GM12878 (cell line): ENCODE data around the gene PLA2G6.

Source experiments
- CBFB ChIP-seq: IDR thresholded peaks from 2 replicates; pipeline ENCODE4 v1.6.1; 2016; ENCODE audit warnings: antibody characterized with exemption, low read depth
- CEBPB ChIP-seq, 2 experiments: fragments of 150-350 bp in 1 of 2; IDR thresholded peaks; 2 replicates each; pipeline ENCODE4 v1.6.1; 2012 to 2014; ENCODE audit warnings: low read depth in 2 of 2, low read length in 2 of 2, borderline replicate concordance in 1 of 2, inconsistent platforms in 1 of 2
- EP300 ChIP-seq, 2 experiments: fragments of 150-350 bp in 1 of 2; IDR thresholded peaks; 2 replicates each; pipeline ENCODE4 v1.6.1; 2011 to 2012; ENCODE audit warnings: low read depth in 2 of 2, low read length in 2 of 2, borderline replicate concordance in 1 of 2, improper control_type of control experiment in 1 of 2, inconsistent platforms in 1 of 2; ENCODE audit not compliant: control insufficient read depth in 1 of 2
- ESRRA ChIP-seq: IDR thresholded peaks from 2 replicates; pipeline ENCODE4 v1.6.1; 2012; ENCODE audit warnings: mild to moderate bottlenecking, low read length, improper control_type of control experiment
- JUND ChIP-seq: IDR thresholded peaks from 2 replicates; pipeline ENCODE4 v1.6.1; 2012; ENCODE audit warnings: low read depth, mild to moderate bottlenecking, low read length, improper control_type of control experiment, moderate library complexity
- MAX ChIP-seq: IDR thresholded peaks from 2 replicates; pipeline ENCODE4 v1.6.1; 2012; ENCODE audit warnings: low read depth, low read length, improper control_type of control experiment
- NR2F1 ChIP-seq: fragments of 450-650 bp; conservative IDR thresholded peaks from 2 replicates; pipeline ENCODE4 v1.6.1; 2017; ENCODE audit warnings: mild to moderate bottlenecking
- POLR2A ChIP-seq: IDR thresholded peaks from 2 replicates; pipeline ENCODE4 v1.6.1; 2011; ENCODE audit warnings: low read depth, mild to moderate bottlenecking, low read length
- POLR2AphosphoS5 ChIP-seq: IDR thresholded peaks from 2 replicates; pipeline ENCODE4 v1.6.1; 2011; ENCODE audit warnings: mild to moderate bottlenecking, low read length, inconsistent platforms
- SP1 ChIP-seq: IDR thresholded peaks from one replicate; pipeline ENCODE4 v1.6.1; 2011; ENCODE audit warnings: low read depth, low read length
- SUPT20H ChIP-seq: IDR thresholded peaks from 2 replicates; pipeline ENCODE4 v1.6.1; 2011; ENCODE audit warnings: low read depth, mild to moderate bottlenecking, low read length, moderate library complexity, borderline replicate concordance; ENCODE audit not compliant: control insufficient read depth
- TF ChIP-seq, protein P1 (sequence below), 3 experiments: IDR thresholded peaks in 2 of 3; conservative IDR thresholded peaks in 1 of 3; 2 replicates each; pipeline ENCODE4 v1.5.1; 2011; ENCODE audit warnings: low read depth in 3 of 3, low read length in 3 of 3, mild to moderate bottlenecking in 3 of 3, control low read depth in 2 of 3, moderate library complexity in 2 of 3, inconsistent platforms in 1 of 3, mixed read lengths in 1 of 3; ENCODE audit not compliant: control insufficient read depth in 2 of 3, insufficient read depth in 1 of 3; ENCODE audit errors: extremely low read depth in 1 of 3

- TF ChIP-seq, protein P1, sequence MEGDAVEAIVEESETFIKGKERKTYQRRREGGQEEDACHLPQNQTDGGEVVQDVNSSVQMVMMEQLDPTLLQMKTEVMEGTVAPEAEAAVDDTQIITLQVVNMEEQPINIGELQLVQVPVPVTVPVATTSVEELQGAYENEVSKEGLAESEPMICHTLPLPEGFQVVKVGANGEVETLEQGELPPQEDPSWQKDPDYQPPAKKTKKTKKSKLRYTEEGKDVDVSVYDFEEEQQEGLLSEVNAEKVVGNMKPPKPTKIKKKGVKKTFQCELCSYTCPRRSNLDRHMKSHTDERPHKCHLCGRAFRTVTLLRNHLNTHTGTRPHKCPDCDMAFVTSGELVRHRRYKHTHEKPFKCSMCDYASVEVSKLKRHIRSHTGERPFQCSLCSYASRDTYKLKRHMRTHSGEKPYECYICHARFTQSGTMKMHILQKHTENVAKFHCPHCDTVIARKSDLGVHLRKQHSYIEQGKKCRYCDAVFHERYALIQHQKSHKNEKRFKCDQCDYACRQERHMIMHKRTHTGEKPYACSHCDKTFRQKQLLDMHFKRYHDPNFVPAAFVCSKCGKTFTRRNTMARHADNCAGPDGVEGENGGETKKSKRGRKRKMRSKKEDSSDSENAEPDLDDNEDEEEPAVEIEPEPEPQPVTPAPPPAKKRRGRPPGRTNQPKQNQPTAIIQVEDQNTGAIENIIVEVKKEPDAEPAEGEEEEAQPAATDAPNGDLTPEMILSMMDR (IDR thresholded peaks at IDR 0.05 in 2 of 3, conservative IDR thresholded peaks at IDR 0.05 in 1 of 3; ENCODE audit: control insufficient read depth in 2 of 3, extremely low read depth in 1 of 3, insufficient read depth in 1 of 3, low read depth in 3 of 3, low read length in 3 of 3), result no peak
- no peak for TF ChIP-seq SP1
- TF ChIP-seq POLR2A, result no peak
- TF ChIP-seq MAX, result no peak
- TF ChIP-seq SUPT20H, result no peak
- no peak for TF ChIP-seq CBFB
- no peak for TF ChIP-seq CEBPB (IDR thresholded peaks at IDR 0.05; ENCODE audit: borderline replicate concordance in 1 of 2, low read depth in 2 of 2, low read length in 2 of 2)
- TF ChIP-seq POLR2AphosphoS5, result no peak
- TF ChIP-seq EP300 (IDR thresholded peaks at IDR 0.05; ENCODE audit: borderline replicate concordance in 1 of 2, control insufficient read depth in 1 of 2, low read depth in 2 of 2, low read length in 2 of 2), result no peak
- TF ChIP-seq ESRRA, result no peak
- TF ChIP-seq JUND, result no peak
- TF ChIP-seq NR2F1, result no peak
Measured at GRCh38 chr22:38220653-38221386, 39.2 kb upstream of the PLA2G6 start.
